Parathyroid adenoma (tissue), 2 donors: ENCODE measurements around the gene ARHGAP26.

Experiments used
- H2AFZ ChIP-seq: fragments of 300-600 bp; sonication (generic); one replicate; pipeline ENCODE4 v1.7.0; 2017; ENCODE audit warnings: antibody characterized with exemption, mild to moderate bottlenecking
- H3K27ac ChIP-seq: fragments of 300-600 bp; sonication (generic); one replicate; pipeline ENCODE4 v1.7.0; 2017
- H3K27me3 ChIP-seq: fragments of 300-600 bp; sonication (generic); one replicate; pipeline ENCODE4 v1.7.0; 2017; ENCODE audit warnings: low read length; ENCODE audit not compliant: control insufficient read depth, insufficient read depth
- H3K36me3 ChIP-seq: fragments of 300-600 bp; sonication (generic); one replicate; pipeline ENCODE4 v1.7.0; 2017; ENCODE audit warnings: low read length; ENCODE audit not compliant: control insufficient read depth, insufficient read depth
- H3K4me1 ChIP-seq: fragments of 300-600 bp; sonication (generic); one replicate; pipeline ENCODE4 v1.7.0; 2017; ENCODE audit warnings: control low read depth
- H3K4me2 ChIP-seq: fragments of 300-600 bp; sonication (generic); one replicate; pipeline ENCODE4 v1.7.0; 2017; ENCODE audit warnings: low read length
- H3K4me3 ChIP-seq: fragments of 300-600 bp; sonication (generic); one replicate; pipeline ENCODE4 v1.7.0; 2017; ENCODE audit warnings: low read depth, low read length
- H3K79me2 ChIP-seq: fragments of 300-600 bp; sonication (generic); one replicate; pipeline ENCODE4 v1.7.0; 2017; ENCODE audit warnings: control low read depth
- H3K9ac ChIP-seq: fragments of 300-600 bp; sonication (generic); one replicate; pipeline ENCODE4 v1.7.0; 2017; ENCODE audit warnings: mild to moderate bottlenecking
- H3K9me3 ChIP-seq: fragments of 300-600 bp; sonication (generic); one replicate; pipeline ENCODE4 v1.7.0; 2017; ENCODE audit warnings: low read length; ENCODE audit not compliant: control insufficient read depth
- TF ChIP-seq, protein P1 (sequence below): fragments of 300-600 bp; sonication (generic); IDR thresholded peaks from one replicate; pipeline ENCODE4 v1.7.0; 2017; ENCODE audit warnings: antibody characterized with exemption, mild to moderate bottlenecking
- donor health status: primary hyperparathyroidism.

ARHGAP26 gene

DNA sequence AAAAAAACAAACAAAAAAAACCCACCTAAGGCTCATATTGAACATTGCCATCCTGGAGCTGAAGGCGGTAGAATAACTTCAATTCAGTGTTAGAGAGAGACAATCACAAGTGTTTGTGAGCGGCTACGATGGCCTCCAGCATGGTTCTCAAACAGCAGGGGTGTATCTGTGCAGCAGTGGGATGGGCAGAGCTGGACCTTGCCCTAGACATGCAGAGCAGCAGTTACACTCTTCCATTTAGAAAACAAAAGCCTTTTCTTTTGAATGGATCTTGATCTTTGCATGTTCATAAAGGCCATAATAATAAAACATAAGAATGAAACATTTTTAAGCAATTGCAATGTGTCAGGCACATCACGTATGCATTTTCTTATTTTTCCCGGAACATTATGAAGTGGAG, 50.3 kb downstream of the ARHGAP26 start:
- Histone ChIP-seq H3K9ac (no peak overlapping the region), H3K9me3 (no peaks in the 10 kb centered on the region), H2AFZ (no peak overlapping the region), H3K4me2 (no peak overlapping the region), H3K4me1 (no peaks in the 10 kb centered on the region), H3K36me3 (no peaks in the 10 kb centered on the region), H3K27ac (no peak overlapping the region), H3K79me2 (peaks cover 3% of the 10 kb centered on the region), H3K27me3 (no peaks in the 10 kb centered on the region), H3K4me3 (no peak overlapping the region)
- TF ChIP-seq, protein P1, sequence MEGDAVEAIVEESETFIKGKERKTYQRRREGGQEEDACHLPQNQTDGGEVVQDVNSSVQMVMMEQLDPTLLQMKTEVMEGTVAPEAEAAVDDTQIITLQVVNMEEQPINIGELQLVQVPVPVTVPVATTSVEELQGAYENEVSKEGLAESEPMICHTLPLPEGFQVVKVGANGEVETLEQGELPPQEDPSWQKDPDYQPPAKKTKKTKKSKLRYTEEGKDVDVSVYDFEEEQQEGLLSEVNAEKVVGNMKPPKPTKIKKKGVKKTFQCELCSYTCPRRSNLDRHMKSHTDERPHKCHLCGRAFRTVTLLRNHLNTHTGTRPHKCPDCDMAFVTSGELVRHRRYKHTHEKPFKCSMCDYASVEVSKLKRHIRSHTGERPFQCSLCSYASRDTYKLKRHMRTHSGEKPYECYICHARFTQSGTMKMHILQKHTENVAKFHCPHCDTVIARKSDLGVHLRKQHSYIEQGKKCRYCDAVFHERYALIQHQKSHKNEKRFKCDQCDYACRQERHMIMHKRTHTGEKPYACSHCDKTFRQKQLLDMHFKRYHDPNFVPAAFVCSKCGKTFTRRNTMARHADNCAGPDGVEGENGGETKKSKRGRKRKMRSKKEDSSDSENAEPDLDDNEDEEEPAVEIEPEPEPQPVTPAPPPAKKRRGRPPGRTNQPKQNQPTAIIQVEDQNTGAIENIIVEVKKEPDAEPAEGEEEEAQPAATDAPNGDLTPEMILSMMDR, result no peak

DNA sequence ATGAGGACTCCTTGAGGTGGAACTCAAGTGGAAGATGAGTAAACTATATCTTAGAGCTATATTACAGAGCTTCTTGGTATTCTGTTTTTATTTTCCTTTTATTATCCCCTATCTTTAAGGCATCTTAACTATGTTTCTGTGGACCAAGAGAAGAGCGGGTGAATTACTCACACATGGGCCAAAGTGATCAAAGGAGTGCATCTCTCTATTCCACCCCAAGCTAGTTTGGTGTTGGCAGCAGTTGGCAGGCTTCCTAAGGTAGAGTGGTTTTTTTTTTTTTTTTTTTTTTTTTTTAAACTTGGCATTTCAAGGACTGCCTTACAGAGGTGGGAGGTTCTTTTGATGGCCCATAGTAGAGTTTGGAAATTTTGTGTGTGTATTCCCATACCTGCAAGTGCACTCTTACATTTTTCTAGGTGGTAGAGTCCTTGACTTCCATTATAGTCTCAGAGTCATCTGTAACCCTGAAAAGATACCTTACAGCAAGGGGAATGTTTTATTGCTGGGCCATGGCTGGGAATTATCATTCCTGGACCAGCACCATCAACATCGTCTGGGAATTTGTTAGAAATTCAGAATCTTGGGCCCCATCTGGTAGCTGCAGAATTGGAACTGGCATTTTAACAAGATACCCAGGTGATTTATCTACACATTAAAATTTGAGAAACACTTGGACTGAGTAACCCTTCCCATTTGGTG, 51.0 kb downstream of the ARHGAP26 start:
- no peak overlapping the region for H3K4me3 ChIP-seq
- H3K27me3 ChIP-seq, result no peaks in the 10 kb centered on the region
- H3K4me1 ChIP-seq, result peaks cover 5% of the 10 kb centered on the region
- no peaks in the 10 kb centered on the region for H3K36me3 ChIP-seq
- no peaks in the 10 kb centered on the region for H3K9me3 ChIP-seq
- no peak overlapping the region for H3K27ac ChIP-seq
- TF ChIP-seq, protein P1, result no peak
- H3K4me2 ChIP-seq, result no peak overlapping the region
- no peak overlapping the region for H2AFZ ChIP-seq
- no peak overlapping the region for H3K9ac ChIP-seq
- H3K79me2 ChIP-seq, result peaks cover 3% of the 10 kb centered on the region

DNA sequence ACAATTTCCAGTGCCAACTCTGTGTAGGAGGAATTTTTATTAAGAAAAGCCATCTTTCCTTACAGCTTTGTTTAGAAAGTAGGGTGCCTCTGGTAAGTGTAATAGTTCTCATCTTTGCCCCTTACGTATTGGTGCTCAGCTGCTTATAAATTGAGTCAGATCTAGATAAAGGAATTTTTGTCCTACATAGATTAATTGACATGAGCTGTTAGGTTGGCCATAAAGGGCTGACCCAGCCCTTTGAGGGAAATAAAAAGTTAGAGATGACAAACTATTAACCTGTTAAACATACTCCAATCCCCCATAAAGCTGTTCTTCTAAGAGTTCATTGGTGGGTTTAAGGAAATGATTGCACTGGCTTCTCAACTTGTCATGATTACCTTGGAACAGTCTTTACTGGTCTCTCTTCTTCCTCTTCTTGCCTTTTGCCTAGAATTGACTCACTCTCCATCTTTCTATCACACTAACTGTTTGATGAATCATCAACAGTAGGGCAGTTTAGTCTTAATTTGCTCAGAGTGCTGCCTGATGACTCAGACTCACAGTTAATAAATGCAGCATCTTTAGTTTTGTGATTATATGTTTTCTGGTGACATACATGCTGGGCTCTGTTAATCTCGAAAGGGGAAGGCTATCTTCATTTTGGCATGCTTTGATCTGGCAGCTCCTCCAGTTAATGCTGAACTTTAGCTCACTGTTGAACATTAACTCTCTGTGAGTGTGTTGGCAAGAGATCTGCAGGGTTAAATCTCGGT, 51.7 kb downstream of the ARHGAP26 start:
- H3K4me2 ChIP-seq, result no peak overlapping the region
- no peak overlapping the region for H3K9ac ChIP-seq
- H3K4me1 ChIP-seq, result peaks cover 6% of the 10 kb centered on the region
- H3K27ac ChIP-seq, result no peak overlapping the region
- no peaks in the 10 kb centered on the region for H3K27me3 ChIP-seq
- no peak overlapping the region for H2AFZ ChIP-seq
- H3K4me3 ChIP-seq, result no peak overlapping the region
- no peaks in the 10 kb centered on the region for H3K9me3 ChIP-seq
- TF ChIP-seq, protein P1, result no peak
- H3K79me2 ChIP-seq, result no peaks in the 10 kb centered on the region
- no peaks in the 10 kb centered on the region for H3K36me3 ChIP-seq

- Histone ChIP-seq H3K9me3 (no peaks in the 10 kb centered on the region), H3K36me3 (no peaks in the 10 kb centered on the region), H3K79me2 (no peaks in the 10 kb centered on the region), H3K4me2 (no peak overlapping the region), H2AFZ (no peak overlapping the region), H3K4me1 (peaks cover 6% of the 10 kb centered on the region), H3K9ac (no peak overlapping the region), H3K4me3 (no peak overlapping the region), H3K27ac (no peak overlapping the region), H3K27me3 (no peaks in the 10 kb centered on the region)
- TF ChIP-seq, protein P1, result no peak
Observed at GRCh38 chr5:142823126-142823525, 52.9 kb downstream of the ARHGAP26 start.
